GM23248 (cell line): Measurements from ENCODE around the gene VKORC1L1.
"Not testable (repeated sequence)": the region's sequence is repeated elsewhere in the genome, so short reads cannot be mapped to it uniquely, and the experiment has no call there.

Experiments
- EZH2 ChIP-seq: fragments of 200-600 bp; sonication (generic); IDR thresholded peaks from 2 replicates; pipeline ENCODE4 v1.6.1; 2018; ENCODE audit warnings: antibody characterized with exemption, mild to moderate bottlenecking; ENCODE audit not compliant: insufficient read depth, poor library complexity, severe bottlenecking
- EZH2phosphoT487 ChIP-seq: fragments of 200-600 bp; sonication (generic); IDR thresholded peaks from 2 replicates; pipeline ENCODE4 v1.6.1; 2018; ENCODE audit warnings: antibody characterized with exemption, moderate library complexity, mild to moderate bottlenecking, low read depth; ENCODE audit not compliant: insufficient read depth

DNA sequence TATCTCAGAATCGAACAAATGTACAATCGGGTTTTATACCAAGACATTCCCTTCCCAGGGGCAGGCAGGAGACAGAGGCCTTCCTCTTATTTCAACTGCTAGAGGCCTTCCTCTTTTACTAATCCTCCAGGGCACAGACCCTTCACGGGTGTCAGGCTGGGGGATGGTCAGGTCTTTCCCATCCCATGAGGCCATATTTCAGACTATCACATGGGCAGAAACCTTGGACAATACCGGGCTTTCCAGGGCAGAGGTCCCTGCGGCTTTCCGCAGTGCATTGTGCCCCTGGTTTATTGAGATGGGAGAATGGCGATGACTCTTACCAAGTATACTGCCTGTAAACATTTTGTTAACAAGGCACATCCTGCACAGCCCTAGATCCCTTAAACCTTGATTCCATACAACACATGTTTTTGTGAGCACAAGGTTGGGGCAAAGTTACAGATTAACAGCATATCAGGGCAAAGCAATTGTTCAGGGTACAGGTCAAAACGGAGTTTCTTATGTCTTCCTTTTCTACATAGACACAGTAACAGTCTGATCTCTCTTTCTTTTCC, 132.3 kb downstream of the VKORC1L1 start:
- TF ChIP-seq EZH2, EZH2phosphoT487: not testable (repeated sequence)
